Endothelial cell of umbilical vein (primary cell): ENCODE results near the gene OR9Q2. TPM values are rescaled to one million over a fixed set of nuclear protein-coding genes. Genes with fewer than 3 reads are reported as not detected.

ENCODE experiments used
- BruUV-seq: library from RNA; stranded (reverse); fragments of 400-500 nt; replicated peaks from 2 replicates; lab custom pipeline; 2021; lab: Mats Ljungman, UMichigan
- CTCF ChIA-PET: fragments of 300-600, 350-600 bp; sonication (Branson Sonifier 250); formaldehyde crosslinking; loops from one replicate; lab custom pipeline; 2021; ENCODE audit warnings: antibody characterized with exemption, inconsistent platforms; lab: Charles Lee
- POLR2A ChIA-PET: fragments of 300-600, 350-600 bp; sonication (Branson Sonifier 250); formaldehyde crosslinking; loops from one replicate; lab custom pipeline; 2021; ENCODE audit warnings: antibody characterized with exemption, inconsistent platforms; lab: Charles Lee
- DNase-seq: peaks from one replicate; pipeline ENCODE4 v3.0.0-alpha.2; 2011; ENCODE audit warnings: low read depth, low spot score
- FAIRE-seq: peaks from 2 replicates; lab custom pipeline; 2011; peaks lifted over from hg19 to GRCh38; lab: Jason Lieb, UNC
- H2AFZ ChIP-seq: 2 replicates; pipeline ENCODE4 v1.6.0; 2012; ENCODE audit warnings: low read depth, low read length, control low read depth, inconsistent platforms
- H3K27ac ChIP-seq: 2 replicates; pipeline ENCODE4 v1.5.1; 2011; ENCODE audit warnings: low read depth, mild to moderate bottlenecking, control low read depth, low read length, moderate library complexity; ENCODE audit not compliant: insufficient read depth
- H3K27me3 ChIP-seq, 2 experiments: 2 replicates each; pipeline versions ENCODE4 v1.6.0 to v1.6.1; 2011; ENCODE audit warnings: low read length in 2 of 2, mixed read lengths in 1 of 2; ENCODE audit not compliant: control insufficient read depth in 2 of 2, insufficient read depth in 2 of 2
- H3K36me3 ChIP-seq, 2 experiments: 2 replicates in 1 of 2; 3 replicates in 1 of 2; pipeline ENCODE4 v1.5.1; 2011; ENCODE audit warnings: low read length in 2 of 2, mild to moderate bottlenecking in 1 of 2, moderate library complexity in 1 of 2; ENCODE audit not compliant: control insufficient read depth in 2 of 2, insufficient read depth in 2 of 2; ENCODE audit errors: extremely low read depth in 1 of 2
- H3K4me1 ChIP-seq: 3 replicates; pipeline ENCODE4 v1.5.1; 2011; ENCODE audit warnings: mild to moderate bottlenecking, low read length; ENCODE audit not compliant: control insufficient read depth, insufficient read depth; ENCODE audit errors: extremely low read depth
- H3K4me2 ChIP-seq: 2 replicates; pipeline ENCODE4 v1.6.1; 2011; ENCODE audit warnings: low read length, control low read depth, mixed read lengths; ENCODE audit not compliant: insufficient read depth
- H3K4me3 ChIP-seq, 3 experiments: fragments of 200-600 bp in 1 of 3; sonication (generic), shearing (Covaris generic) in 1 of 3; replicated peaks in 1 of 3; 2 replicates each; pipeline ENCODE4 v1.5.1; 2011 to 2016; ENCODE audit warnings: control low read depth in 3 of 3, low read length in 3 of 3, mild to moderate bottlenecking in 2 of 3, inconsistent platforms in 1 of 3, low read depth in 1 of 3, moderate library complexity in 1 of 3; ENCODE audit not compliant: insufficient read depth in 1 of 3
- H3K79me2 ChIP-seq: 2 replicates; pipeline ENCODE4 v1.6.0; 2012; ENCODE audit warnings: low read length, inconsistent platforms; ENCODE audit not compliant: control insufficient read depth, insufficient read depth
- H3K9ac ChIP-seq: replicated peaks from 2 replicates; pipeline ENCODE3; 2011; ENCODE audit warnings: low read length, control low read depth; ENCODE audit not compliant: insufficient read depth; ENCODE audit errors: extremely low read depth
- H3K9me1 ChIP-seq: replicated peaks from 3 replicates; pipeline ENCODE4 v1.6.0; 2011; ENCODE audit warnings: mild to moderate bottlenecking, low read length; ENCODE audit not compliant: control insufficient read depth, insufficient read depth; ENCODE audit errors: extremely low read depth
- H3K9me3 ChIP-seq: replicated peaks from 2 replicates; pipeline ENCODE4 v1.5.1; 2012; ENCODE audit warnings: low read length, inconsistent platforms; ENCODE audit not compliant: control insufficient read depth, insufficient read depth
- H4K20me1 ChIP-seq: replicated peaks from 2 replicates; pipeline ENCODE3; 2011; ENCODE audit warnings: mild to moderate bottlenecking, low read length; ENCODE audit not compliant: control insufficient read depth, insufficient read depth; ENCODE audit errors: extremely low read depth
- EZH2 ChIP-seq: IDR thresholded peaks from 2 replicates; pipeline ENCODE4 v1.6.1; 2012; ENCODE audit warnings: borderline replicate concordance, low read depth, mild to moderate bottlenecking, moderate library complexity, low read length, inconsistent platforms; ENCODE audit not compliant: severe bottlenecking
- FOS ChIP-seq: IDR thresholded peaks from 2 replicates; pipeline ENCODE4 v1.6.1; 2011; ENCODE audit warnings: mild to moderate bottlenecking, low read length, moderate library complexity, borderline replicate concordance; ENCODE audit not compliant: insufficient read depth
- GATA2 ChIP-seq: IDR thresholded peaks from 2 replicates; pipeline ENCODE4 v1.7.0; 2011; ENCODE audit warnings: low read depth, mild to moderate bottlenecking, moderate library complexity, mixed read lengths, low read length; ENCODE audit not compliant: insufficient read length, insufficient read depth
- JUN ChIP-seq: IDR thresholded peaks from 2 replicates; pipeline ENCODE4 v1.6.1; 2011; ENCODE audit warnings: borderline replicate concordance, low read depth; ENCODE audit not compliant: insufficient read length, insufficient read depth
- MYC ChIP-seq: IDR thresholded peaks from one replicate; pipeline ENCODE4 v1.6.1; 2011; ENCODE audit warnings: mild to moderate bottlenecking, low read depth, low read length
- POLR2A ChIP-seq: IDR thresholded peaks from 2 replicates; pipeline ENCODE4 v1.6.1; 2012; ENCODE audit warnings: low read depth, mild to moderate bottlenecking, control low read depth, low read length
- POLR2AphosphoS5 ChIP-seq: IDR thresholded peaks from 2 replicates; pipeline ENCODE4 v1.6.1; 2012; ENCODE audit warnings: low read depth, mild to moderate bottlenecking, control low read depth, low read length, moderate library complexity; ENCODE audit not compliant: insufficient read depth
- dilution Hi-C: fragments of 300-500 bp; cut with MboI; formaldehyde crosslinking; loops from one replicate; pipeline ENCODE4 v1.15.0; 2019; ENCODE audit warnings: low sequenced_read_pairs; ENCODE audit not compliant: extremely low pct_ligation_motif_present
- intact Hi-C: fragments of 100-400 bp; cut with micrococcal nuclease; formaldehyde crosslinking; loops from one replicate; pipeline ENCODE4 v1.10.0; 2022
- polyA plus RNA-seq, 4 experiments: library from polyadenylated mRNA; depleted of rRNA in 3 of 4; stranded (reverse) in 3 of 4; unstranded in 1 of 4; fragments of >200 nt; gene quantifications; 2 replicates each; pipeline versions ENCODE4 v1.2.1 to v1.2.3, GENCODE V29; 2011 to 2012; ENCODE audit warnings: missing spikeins in 1 of 4
- total RNA-seq: library from RNA; stranded (reverse); gene quantifications from 2 replicates; pipeline ENCODE4 v1.2.3, GENCODE V29; 2021
- TF ChIP-seq, protein P1 (sequence below): IDR thresholded peaks from 2 replicates; pipeline ENCODE4 v1.6.1; 2011; ENCODE audit not compliant: insufficient read depth, insufficient read length
- TF ChIP-seq, protein P2 (sequence below), 2 donors: IDR thresholded peaks; 1 replicate in 1 of 2; 2 replicates in 1 of 2; pipeline ENCODE4 v1.5.1; 2011; ENCODE audit warnings: low read length in 2 of 2, mild to moderate bottlenecking in 2 of 2, moderate library complexity in 2 of 2, control low read depth in 1 of 2, inconsistent platforms in 1 of 2, low read depth in 1 of 2; ENCODE audit not compliant: insufficient read depth in 1 of 2; ENCODE audit errors: extremely low read depth in 1 of 2

The OR9Q2 gene
- total and polyA plus RNA-seq, 2 donors (not counting 3 experiments of a cell fraction or from before 2014, with no cell fraction given): not detected

DNA sequence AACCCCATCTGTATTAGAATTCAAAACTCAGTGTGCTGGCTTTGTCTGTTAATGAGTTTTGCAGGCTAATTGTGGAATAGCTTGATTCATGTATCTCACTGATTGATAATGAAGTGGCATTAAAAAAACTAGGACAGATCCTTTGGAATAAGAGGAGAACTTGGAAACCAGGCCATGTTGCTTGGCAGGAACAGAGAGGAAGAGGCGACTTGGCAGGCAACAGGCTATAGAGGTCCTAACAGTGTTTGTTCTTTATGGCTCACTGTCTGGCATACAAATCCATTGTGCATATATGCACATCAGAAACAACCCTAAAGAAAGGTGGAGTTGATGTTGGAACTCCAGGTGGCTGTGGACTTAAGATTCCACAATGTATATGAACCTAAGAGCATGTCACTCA, 46.1 kb upstream of the OR9Q2 start:
- no peak overlapping the region for H2AFZ ChIP-seq
- no peaks in the 10 kb centered on the region for H3K9me3 ChIP-seq
- no peak overlapping the region for H3K4me2 ChIP-seq
- H3K27ac ChIP-seq: no peak overlapping the region
- H3K4me1 ChIP-seq: no peaks in the 10 kb centered on the region
- CTCF ChIA-PET: no interaction called here
- no peaks in the 10 kb centered on the region for H3K79me2 ChIP-seq
- BruUV-seq: no TSS peak
- no peaks in the 10 kb centered on the region for H4K20me1 ChIP-seq
- H3K4me3 ChIP-seq: no peak overlapping the region
- intact Hi-C loops: no loop called here
- H3K36me3 ChIP-seq: no peaks in the 10 kb centered on the region
- DNase-seq: no peak
- H3K9me1 ChIP-seq: no peaks in the 10 kb centered on the region
- dilution Hi-C loops: no loop called here
- TF ChIP-seq FOS: no peak
- TF ChIP-seq EZH2: no peak
- TF ChIP-seq POLR2AphosphoS5: no peak
- no peak overlapping the region for H3K9ac ChIP-seq
- H3K27me3 ChIP-seq: peaks cover 0 to 2% of the 10 kb centered on the region in 2 experiments
- POLR2A ChIA-PET: no interaction called here
- no peak for FAIRE-seq

DNA sequence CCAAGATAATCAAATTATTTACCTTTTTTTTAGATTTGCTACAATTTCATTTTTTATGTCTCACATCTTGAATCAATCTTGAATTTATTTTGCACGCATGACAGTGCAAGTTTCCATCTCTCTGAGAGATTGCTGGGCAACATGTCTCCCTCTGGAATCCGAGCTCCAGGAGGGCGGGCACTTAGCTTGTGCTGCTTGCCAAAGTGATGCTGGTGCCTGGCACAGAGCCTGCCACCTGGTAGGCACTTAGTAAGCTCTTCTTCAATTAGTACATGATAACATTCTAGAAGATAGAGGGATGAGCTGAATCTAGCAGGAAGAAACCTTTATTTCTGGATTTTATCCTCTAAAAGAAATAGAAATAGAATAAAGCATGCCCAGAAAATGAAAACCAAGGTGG, 36.1 kb upstream of the OR9Q2 start:
- TF ChIP-seq, protein P1, sequence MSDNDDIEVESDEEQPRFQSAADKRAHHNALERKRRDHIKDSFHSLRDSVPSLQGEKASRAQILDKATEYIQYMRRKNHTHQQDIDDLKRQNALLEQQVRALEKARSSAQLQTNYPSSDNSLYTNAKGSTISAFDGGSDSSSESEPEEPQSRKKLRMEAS: no peak
- TF ChIP-seq MYC: no peak
- TF ChIP-seq POLR2AphosphoS5: no peak
- TF ChIP-seq JUN: no peak
- TF ChIP-seq, protein P2, sequence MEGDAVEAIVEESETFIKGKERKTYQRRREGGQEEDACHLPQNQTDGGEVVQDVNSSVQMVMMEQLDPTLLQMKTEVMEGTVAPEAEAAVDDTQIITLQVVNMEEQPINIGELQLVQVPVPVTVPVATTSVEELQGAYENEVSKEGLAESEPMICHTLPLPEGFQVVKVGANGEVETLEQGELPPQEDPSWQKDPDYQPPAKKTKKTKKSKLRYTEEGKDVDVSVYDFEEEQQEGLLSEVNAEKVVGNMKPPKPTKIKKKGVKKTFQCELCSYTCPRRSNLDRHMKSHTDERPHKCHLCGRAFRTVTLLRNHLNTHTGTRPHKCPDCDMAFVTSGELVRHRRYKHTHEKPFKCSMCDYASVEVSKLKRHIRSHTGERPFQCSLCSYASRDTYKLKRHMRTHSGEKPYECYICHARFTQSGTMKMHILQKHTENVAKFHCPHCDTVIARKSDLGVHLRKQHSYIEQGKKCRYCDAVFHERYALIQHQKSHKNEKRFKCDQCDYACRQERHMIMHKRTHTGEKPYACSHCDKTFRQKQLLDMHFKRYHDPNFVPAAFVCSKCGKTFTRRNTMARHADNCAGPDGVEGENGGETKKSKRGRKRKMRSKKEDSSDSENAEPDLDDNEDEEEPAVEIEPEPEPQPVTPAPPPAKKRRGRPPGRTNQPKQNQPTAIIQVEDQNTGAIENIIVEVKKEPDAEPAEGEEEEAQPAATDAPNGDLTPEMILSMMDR (IDR thresholded peaks at IDR 0.05; ENCODE audit: extremely low read depth in 1 of 2, insufficient read depth in 1 of 2, low read depth in 1 of 2, low read length in 2 of 2): no peak
- no peak for TF ChIP-seq EZH2
- no peak for TF ChIP-seq FOS
- TF ChIP-seq POLR2A: no peak
- no peak for TF ChIP-seq GATA2
- H3K79me2 ChIP-seq: no peaks in the 10 kb centered on the region
- no peaks in the 10 kb centered on the region for H3K36me3 ChIP-seq
- no peak overlapping the region for H3K9ac ChIP-seq
- H4K20me1 ChIP-seq: no peaks in the 10 kb centered on the region
- ChIA-PET CTCF (no interaction called here), POLR2A (no interaction called here)
- H3K4me1 ChIP-seq: no peaks in the 10 kb centered on the region
- H3K4me2 ChIP-seq: no peak overlapping the region
- FAIRE-seq (no peak), DNase-seq (no peak)
- no peak overlapping the region for H3K27ac ChIP-seq
- BruUV-seq: no TSS peak
- H3K4me3 ChIP-seq: no peak overlapping the region
- H2AFZ ChIP-seq: no peak overlapping the region
- no peaks in the 10 kb centered on the region for H3K9me3 ChIP-seq
- dilution Hi-C loops (no loop called here), intact Hi-C loops (no loop called here)
- H3K9me1 ChIP-seq: no peaks in the 10 kb centered on the region
- H3K27me3 ChIP-seq: no peaks in the 10 kb centered on the region
